HTR-8/SVneo (cell line): ENCODE results near the gene JARID2.

Experiments
- DNase-seq: peaks from one replicate; pipeline ENCODE4 v3.0.0; 2011; ENCODE audit warnings: low spot score, mixed read lengths; ENCODE audit not compliant: insufficient read length
- FAIRE-seq: peaks from 2 replicates; lab custom pipeline; 2011; peaks lifted over from hg19 to GRCh38; lab: Jason Lieb, UNC

Gene JARID2

GRCh38 chr6:15509335-15509933 is 263.6 kb downstream of the JARID2 start:
- no peak for FAIRE-seq
- DNase-seq: no peak

GRCh38 chr6:15510121-15510520 is 264.3 kb downstream of the JARID2 start:
- no peak for DNase-seq
- FAIRE-seq: no peak

GRCh38 chr6:15510536-15511247 is 264.8 kb downstream of the JARID2 start:
- FAIRE-seq: no peak
- DNase-seq: no peak

- FAIRE-seq (no peak), DNase-seq (no peak)
These were observed 265.6 kb downstream of the JARID2 start for GRCh38 chr6:15511248-15512125.

- peak; percentile 31 for DNase-seq
- no peak for FAIRE-seq
These were observed 266.3 kb downstream of the JARID2 start for GRCh38 chr6:15512126-15512525.

GRCh38 chr6:15512721-15513120 is 266.9 kb downstream of the JARID2 start:
- FAIRE-seq (no peak), DNase-seq (no peak)

GRCh38 chr6:15513131-15513771 is 267.4 kb downstream of the JARID2 start:
- DNase-seq (no peak), FAIRE-seq (no peak)

GRCh38 chr6:15513801-15514711 is 268.2 kb downstream of the JARID2 start:
- FAIRE-seq: no peak
- no peak for DNase-seq

GRCh38 chr6:15515226-15515625 is 269.4 kb downstream of the JARID2 start:
- FAIRE-seq (no peak), DNase-seq (no peak)

GRCh38 chr6:15515660-15516375 is 269.9 kb downstream of the JARID2 start:
- no peak for FAIRE-seq

GRCh38 chr6:15516378-15516777 is 270.5 kb downstream of the JARID2 start:
- FAIRE-seq: no peak
- no peak for DNase-seq

More at GRCh38 chr6:15515660-15516375, 269.9 kb downstream of the JARID2 start:
- no peak for DNase-seq

GRCh38 chr6:15516923-15517560 is 271.2 kb downstream of the JARID2 start:
- DNase-seq: no peak
- no peak for FAIRE-seq

GRCh38 chr6:15517600-15517999 is 271.7 kb downstream of the JARID2 start:
- FAIRE-seq (no peak), DNase-seq (no peak)

- FAIRE-seq (no peak), DNase-seq (no peak)
These were observed 272.2 kb downstream of the JARID2 start for GRCh38 chr6:15518057-15518456.

GRCh38 chr6:15518878-15519277 is 273.0 kb downstream of the JARID2 start:
- FAIRE-seq: no peak
- DNase-seq: no peak

- DNase-seq: no peak
- FAIRE-seq: no peak
These were observed 273.8 kb downstream of the JARID2 start for GRCh38 chr6:15519681-15520080.

- DNase-seq (no peak), FAIRE-seq (no peak)
These were observed 274.8 kb downstream of the JARID2 start for GRCh38 chr6:15520626-15521203.

- FAIRE-seq: no peak
- no peak for DNase-seq
These were observed 275.7 kb downstream of the JARID2 start for GRCh38 chr6:15521582-15521981.
